Activated naive CD4-positive, alpha-beta T cell treated with anti-CD3 and anti-CD28 coated beads for 36 hours (primary cell): ENCODE results near the gene POGZ. TPM values are rescaled to one million over a fixed set of nuclear protein-coding genes. Genes with fewer than 3 reads are reported as not detected.
"Not testable (repeated sequence)": the region's sequence is repeated elsewhere in the genome, so short reads cannot be mapped to it uniquely, and the experiment has no call there.

ENCODE experiments used
- CTCF ChIA-PET: fragments of 350-600 bp; sonication (Branson Sonifier 250); formaldehyde crosslinking; loops from one replicate; lab custom pipeline; 2021; ENCODE audit warnings: antibody characterized with exemption; lab: Charles Lee
- DNase-seq: peaks from one replicate; pipeline ENCODE4 v3.0.0-alpha.2; 2020
- H3K27ac Mint-ChIP-seq: one replicate; pipeline ENCODE4 v1.8.0; 2021; ENCODE audit warnings: mild to moderate bottlenecking, mixed read lengths
- H3K27me3 Mint-ChIP-seq: one replicate; pipeline ENCODE4 v1.8.0; 2021; ENCODE audit warnings: low read depth, mixed read lengths
- H3K36me3 Mint-ChIP-seq: one replicate; pipeline ENCODE4 v1.8.0; 2021; ENCODE audit warnings: low read depth, mixed read lengths
- H3K4me1 Mint-ChIP-seq: one replicate; pipeline ENCODE4 v1.8.0; 2021; ENCODE audit warnings: low read depth, mixed read lengths
- H3K4me3 Mint-ChIP-seq: one replicate; pipeline ENCODE4 v1.8.0; 2021; ENCODE audit warnings: mild to moderate bottlenecking, moderate library complexity, mixed read lengths
- H3K9me3 Mint-ChIP-seq: one replicate; pipeline ENCODE4 v1.8.0; 2021; ENCODE audit warnings: mixed read lengths
- intact Hi-C: fragments of 100-400 bp; cut with micrococcal nuclease; formaldehyde crosslinking; loops from one replicate; pipeline ENCODE4 v1.15.1; 2023
- total RNA-seq, 2 experiments: library from RNA; stranded (reverse); gene quantifications; one replicate each; pipeline ENCODE4 v1.2.3, GENCODE V29; 2021

Gene POGZ
- total RNA-seq, 2 experiments from 2014 or later: 69.7 to 73.7 TPM

GRCh38 chr1:151390221-151391078, 68.8 kb downstream of the POGZ start:
- DNase-seq, H3K36me3 Mint-ChIP-seq, H3K27ac Mint-ChIP-seq, H3K4me3 Mint-ChIP-seq, CTCF ChIA-PET, H3K27me3 Mint-ChIP-seq, intact Hi-C loops, H3K4me1 Mint-ChIP-seq, H3K9me3 Mint-ChIP-seq: not testable (repeated sequence)

DNA sequence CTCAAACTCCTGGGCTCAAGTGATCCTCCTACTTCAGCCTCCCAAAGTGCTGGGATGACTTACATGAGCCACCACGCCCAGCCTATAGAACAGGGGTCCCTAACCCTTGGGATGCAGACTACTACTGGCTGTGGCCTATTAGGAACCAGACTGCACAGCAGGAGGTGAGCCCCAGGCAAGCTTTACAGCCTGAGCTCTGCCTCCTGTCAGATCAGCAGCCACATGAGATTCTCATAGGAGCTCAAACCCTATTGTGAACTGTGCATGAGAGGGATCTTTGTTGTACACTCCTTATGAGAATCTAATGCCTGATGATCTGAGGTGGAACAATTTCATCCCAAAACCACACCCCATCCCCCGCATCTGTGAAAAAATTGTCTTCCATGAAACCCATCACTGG, 73.3 kb downstream of the POGZ start:
- Mint-ChIP-seq H3K27me3 (no peaks in the 10 kb centered on the region), H3K4me1 (no peaks in the 10 kb centered on the region), H3K9me3 (no peaks in the 10 kb centered on the region), H3K4me3 (no peak overlapping the region), H3K27ac (no peak overlapping the region), H3K36me3 (no peaks in the 10 kb centered on the region)
- CTCF ChIA-PET: interaction anchor here (0.6 to 0.7 kb wide), 2 partner anchors 56 to 248 kb away, joined by 3 to 4 read pairs; no protein-coding TSS in a partner anchor
- intact Hi-C loops: no loop called here
- no peak for DNase-seq

DNA sequence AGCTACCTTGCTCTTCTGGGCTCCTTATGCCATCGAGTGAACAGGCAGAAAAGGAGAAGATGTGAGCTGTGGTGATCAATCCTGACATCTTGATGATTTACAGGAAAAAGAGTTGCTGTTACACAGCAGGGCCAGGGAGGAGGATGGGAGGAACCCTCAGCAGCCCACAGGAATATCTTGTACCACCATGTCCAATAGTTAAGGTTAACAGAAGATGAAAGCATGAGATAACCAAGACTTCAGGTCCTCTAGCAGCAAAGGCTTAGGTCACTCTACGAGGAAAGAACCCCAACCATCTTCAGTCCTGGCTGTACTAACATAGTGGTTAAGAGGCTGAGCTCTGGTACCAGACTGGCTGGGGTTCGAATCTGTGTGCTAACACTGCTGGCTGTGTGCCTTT, 74.7 kb downstream of the POGZ start:
- intact Hi-C loops: no loop called here
- CTCF ChIA-PET: interaction anchor here (0.6 to 1.2 kb wide), 4 partner anchors 45 to 124 kb away, joined by 3 to 4 read pairs (median 4); no protein-coding TSS in a partner anchor
- Mint-ChIP-seq H3K27me3 (no peaks in the 10 kb centered on the region), H3K27ac (no peak overlapping the region), H3K36me3 (no peaks in the 10 kb centered on the region), H3K9me3 (no peaks in the 10 kb centered on the region), H3K4me1 (no peaks in the 10 kb centered on the region), H3K4me3 (no peak overlapping the region)
- no peak for DNase-seq

- no peaks in the 10 kb centered on the region for H3K36me3 Mint-ChIP-seq
- CTCF ChIA-PET: interaction anchor here (0.6 kb wide), 1 partner anchor 256 kb away, joined by 4 read pairs; no protein-coding TSS in a partner anchor
- H3K4me1 Mint-ChIP-seq: no peaks in the 10 kb centered on the region
- DNase-seq: no peak
- no peaks in the 10 kb centered on the region for H3K9me3 Mint-ChIP-seq
- no peak overlapping the region for H3K4me3 Mint-ChIP-seq
- H3K27me3 Mint-ChIP-seq: no peaks in the 10 kb centered on the region
- H3K27ac Mint-ChIP-seq: no peak overlapping the region
- intact Hi-C loops: no loop called here
These were observed 82.0 kb downstream of the POGZ start for GRCh38 chr1:151377150-151377884.

GRCh38 chr1:151373196-151373595, 86.1 kb downstream of the POGZ start:
- CTCF ChIA-PET: no interaction called here
- Mint-ChIP-seq H3K4me3 (no peak overlapping the region), H3K4me1 (no peaks in the 10 kb centered on the region), H3K9me3 (no peaks in the 10 kb centered on the region), H3K27ac (no peak overlapping the region), H3K27me3 (no peaks in the 10 kb centered on the region), H3K36me3 (no peaks in the 10 kb centered on the region)
- no peak for DNase-seq
- intact Hi-C loops: no loop called here

DNA sequence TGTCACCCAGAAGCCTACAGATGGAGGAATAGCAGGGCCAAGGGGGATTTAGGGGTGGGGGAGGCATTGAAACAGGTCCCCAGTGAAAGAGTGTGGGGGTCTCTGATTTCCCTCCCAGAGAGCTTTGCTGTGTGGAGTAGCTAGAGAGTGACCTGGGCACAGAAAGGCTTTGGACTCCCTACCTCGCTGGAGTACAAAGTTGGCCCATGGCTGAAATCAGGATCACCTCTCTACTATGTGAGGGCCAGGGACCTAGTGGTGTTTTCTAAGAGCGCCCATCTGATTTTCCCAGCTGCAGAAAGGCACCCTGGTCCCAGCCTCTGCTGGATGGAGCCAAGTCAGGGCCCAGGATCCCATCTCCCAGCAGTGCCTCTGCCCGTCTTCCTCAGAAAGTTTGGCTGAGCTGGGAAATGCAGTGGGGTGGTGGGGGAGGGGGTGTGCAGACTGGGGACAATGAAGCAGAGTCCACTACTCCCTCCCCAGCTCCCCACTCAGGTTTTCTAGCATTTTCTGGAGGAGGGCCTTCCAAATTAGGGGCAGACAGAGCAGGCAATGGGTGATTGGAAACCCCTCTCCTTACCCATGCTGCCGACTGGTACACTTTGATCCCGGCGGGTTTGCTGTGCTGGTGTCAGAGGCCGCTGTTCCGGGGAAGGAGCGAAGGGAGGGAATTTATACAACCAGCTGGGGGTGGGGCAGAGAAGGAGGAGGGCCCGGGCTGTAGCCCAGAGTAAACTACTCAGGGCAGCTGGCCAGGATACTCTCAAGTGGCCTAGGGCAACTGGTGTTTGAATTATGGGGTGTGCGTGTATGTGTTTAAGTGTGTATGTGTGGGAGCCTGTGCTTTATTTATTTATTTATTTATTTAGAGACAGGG, 87.0 kb downstream of the POGZ start, which contains the start of gene SELENBP1:
SELENBP1 (minus strand) TSS at position 648 of the 877 bp plus-strand sequence; CDS start at position 584, 64 bp downstream.
- Mint-ChIP-seq H3K9me3 (no peaks in the 10 kb centered on the region), H3K36me3 (no peaks in the 10 kb centered on the region)
- DNase-seq: no peak

GRCh38 chr1:151371370-151372057, 87.8 kb downstream of the POGZ start:
- H3K4me1 Mint-ChIP-seq: no peaks in the 10 kb centered on the region
- H3K27me3 Mint-ChIP-seq: no peaks in the 10 kb centered on the region
- CTCF ChIA-PET: interaction anchor here (0.6 kb wide), 1 partner anchor 20 kb away, joined by 3 read pairs; no protein-coding TSS in a partner anchor

More for the DNA sequence above, 87.0 kb downstream of the POGZ start, which contains the start of gene SELENBP1:
- intact Hi-C loops: no loop called here
- CTCF ChIA-PET: no interaction called here
- Mint-ChIP-seq H3K4me3 (no peak within 1 kb of the TSS), H3K27me3 (no peaks in the 10 kb centered on the region), H3K4me1 (no peaks in the 10 kb centered on the region), H3K27ac (no peak within 1 kb of the TSS)

GRCh38 chr1:151370211-151370911, 88.9 kb downstream of the POGZ start:
- CTCF ChIA-PET: interaction anchor here (0.6 kb wide), 1 partner anchor 182 kb away, joined by 3 read pairs; no protein-coding TSS in a partner anchor
- H3K36me3 Mint-ChIP-seq: no peaks in the 10 kb centered on the region
- intact Hi-C loops: no loop called here
- no peak overlapping the region for H3K4me3 Mint-ChIP-seq
- no peaks in the 10 kb centered on the region for H3K27me3 Mint-ChIP-seq
- H3K27ac Mint-ChIP-seq: no peak overlapping the region
- no peaks in the 10 kb centered on the region for H3K4me1 Mint-ChIP-seq
- H3K9me3 Mint-ChIP-seq: no peaks in the 10 kb centered on the region
- DNase-seq: no peak

More at GRCh38 chr1:151371370-151372057, 87.8 kb downstream of the POGZ start:
- no peak for DNase-seq
- Mint-ChIP-seq H3K9me3 (no peaks in the 10 kb centered on the region), H3K27ac (no peak overlapping the region), H3K36me3 (no peaks in the 10 kb centered on the region), H3K4me3 (no peak overlapping the region)
- intact Hi-C loops: no loop called here

DNA sequence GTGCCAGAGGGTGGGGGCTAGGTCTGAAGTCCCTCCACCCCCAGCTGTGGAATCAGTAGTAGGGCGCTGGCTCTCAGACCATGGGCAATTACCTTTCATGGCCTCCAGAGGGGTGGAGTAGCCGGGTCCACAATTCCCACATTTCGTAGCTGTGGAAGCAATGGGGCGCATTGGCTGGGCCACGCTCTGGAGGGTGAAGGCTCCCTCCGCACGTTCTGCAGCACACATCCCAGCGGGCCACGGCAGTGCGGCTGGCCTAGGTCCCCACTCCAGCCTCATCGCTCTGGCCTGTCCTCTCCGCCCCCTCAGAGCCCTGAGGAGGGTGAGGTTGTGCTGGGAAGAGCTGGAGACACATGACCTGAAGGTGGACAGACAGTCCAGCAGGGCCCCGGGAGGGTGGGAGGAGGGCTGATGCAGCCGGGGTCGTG, 89.7 kb downstream of the POGZ start:
- CTCF ChIA-PET: interaction anchor here (0.6 kb wide), 1 partner anchor 183 kb away, joined by 3 read pairs; no protein-coding TSS in a partner anchor
- no peak overlapping the region for H3K4me3 Mint-ChIP-seq
- peak overlapping the region; percentile 4 for H3K27ac Mint-ChIP-seq
- intact Hi-C loops: no loop called here
- no peaks in the 10 kb centered on the region for H3K27me3 Mint-ChIP-seq
- H3K4me1 Mint-ChIP-seq: no peaks in the 10 kb centered on the region
- DNase-seq: no peak
- H3K9me3 Mint-ChIP-seq: no peaks in the 10 kb centered on the region
- H3K36me3 Mint-ChIP-seq: no peaks in the 10 kb centered on the region

DNA sequence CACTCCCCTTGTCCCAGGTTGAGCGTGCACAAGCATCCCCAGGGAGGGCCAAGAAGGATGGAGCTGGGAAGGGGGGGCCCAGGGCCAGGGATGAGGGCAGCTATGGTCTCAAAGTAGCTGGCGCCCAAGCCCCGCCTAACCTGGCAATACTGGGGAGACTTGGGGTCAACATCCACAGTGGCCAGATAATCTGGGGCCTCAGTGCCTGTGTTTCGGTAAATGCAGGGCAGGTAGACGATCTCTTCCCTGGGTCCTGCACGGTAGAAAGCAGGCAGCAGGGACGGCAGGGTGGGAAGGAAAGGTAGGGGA, 90.0 kb downstream of the POGZ start:
- Mint-ChIP-seq H3K9me3 (no peaks in the 10 kb centered on the region), H3K27ac (no peak overlapping the region), H3K27me3 (no peaks in the 10 kb centered on the region), H3K4me3 (no peak overlapping the region), H3K4me1 (no peaks in the 10 kb centered on the region), H3K36me3 (no peaks in the 10 kb centered on the region)
- CTCF ChIA-PET: no interaction called here
- intact Hi-C loops: no loop called here
- no peak for DNase-seq
